MM.1S (cell line): ENCODE data around the gene INTS11.

ENCODE experiments used
- CTCF ChIP-seq: fragments of 300-600 bp; sonication (generic); IDR thresholded peaks from 2 replicates; pipeline ENCODE4 v1.5.1; 2016; ENCODE audit warnings: antibody characterized with exemption, low read length, mixed read lengths
- EZH2 ChIP-seq: fragments of 300-600 bp; sonication (generic); optimal IDR thresholded peaks from 2 replicates; pipeline ENCODE3; 2017; ENCODE audit warnings: low read depth, mild to moderate bottlenecking, antibody characterized with exemption, low read length, mixed read lengths
- EZH2phosphoT487 ChIP-seq: fragments of 300-600 bp; sonication (generic); IDR thresholded peaks from 2 replicates; pipeline ENCODE4 v1.6.1; 2018; ENCODE audit warnings: antibody characterized with exemption, low read length

GRCh38 chr1:1317420-1317819, 7.0 kb downstream of the INTS11 start:
- TF ChIP-seq CTCF, result no peak
- no peak for TF ChIP-seq EZH2
- no peak for TF ChIP-seq EZH2phosphoT487
